GM18868 (cell line): Measurements from ENCODE around the gene ITPKB.
"Not testable (repeated sequence)": the region's sequence is repeated elsewhere in the genome, so short reads cannot be mapped to it uniquely, and the experiment has no call there.

Source experiments
- ATAC-seq: cut with Tn5 transposase; IDR thresholded peaks from one replicate; pipeline ENCODE4 v1.9.1; 2021; ENCODE audit warnings: mild to moderate bottlenecking, moderate library complexity; ENCODE audit not compliant: unreplicated experiment

The ITPKB gene

GRCh38 chr1:226608699-226609505 is 130.2 kb downstream of the ITPKB start:
- no peak for ATAC-seq

- no peak for ATAC-seq
These were observed 131.3 kb downstream of the ITPKB start for GRCh38 chr1:226607821-226608220.

GRCh38 chr1:226607268-226607660 is 131.8 kb downstream of the ITPKB start:
- ATAC-seq, result no peak

GRCh38 chr1:226606311-226607267 is 132.5 kb downstream of the ITPKB start:
- no peak for ATAC-seq

GRCh38 chr1:226605318-226605950 is 133.6 kb downstream of the ITPKB start:
- ATAC-seq, result no peak

GRCh38 chr1:226604560-226605317 is 134.3 kb downstream of the ITPKB start:
- no peak for ATAC-seq

- ATAC-seq, result no peak
These were observed 135.1 kb downstream of the ITPKB start for GRCh38 chr1:226603858-226604559.

GRCh38 chr1:226603022-226603857 is 135.8 kb downstream of the ITPKB start:
- ATAC-seq, result no peak

- no peak for ATAC-seq
These were observed 136.7 kb downstream of the ITPKB start for GRCh38 chr1:226602186-226603021.

GRCh38 chr1:226601456-226601855 is 137.6 kb downstream of the ITPKB start:
- no peak for ATAC-seq

- no peak for ATAC-seq
These were observed 138.8 kb downstream of the ITPKB start for GRCh38 chr1:226600254-226600653.

GRCh38 chr1:226599636-226600238 is 139.3 kb downstream of the ITPKB start:
- ATAC-seq, result no peak

- ATAC-seq, result not testable (repeated sequence)
These were observed 140.1 kb downstream of the ITPKB start for GRCh38 chr1:226598955-226599354.

- ATAC-seq, result no peak
These were observed 140.6 kb downstream of the ITPKB start for GRCh38 chr1:226598455-226598849.

GRCh38 chr1:226597616-226598454 is 141.2 kb downstream of the ITPKB start:
- no peak for ATAC-seq

- no peak for ATAC-seq
These were observed 142.4 kb downstream of the ITPKB start for GRCh38 chr1:226596531-226597165.
